ENCODE measurements around the gene PCED1A.

DNA sequence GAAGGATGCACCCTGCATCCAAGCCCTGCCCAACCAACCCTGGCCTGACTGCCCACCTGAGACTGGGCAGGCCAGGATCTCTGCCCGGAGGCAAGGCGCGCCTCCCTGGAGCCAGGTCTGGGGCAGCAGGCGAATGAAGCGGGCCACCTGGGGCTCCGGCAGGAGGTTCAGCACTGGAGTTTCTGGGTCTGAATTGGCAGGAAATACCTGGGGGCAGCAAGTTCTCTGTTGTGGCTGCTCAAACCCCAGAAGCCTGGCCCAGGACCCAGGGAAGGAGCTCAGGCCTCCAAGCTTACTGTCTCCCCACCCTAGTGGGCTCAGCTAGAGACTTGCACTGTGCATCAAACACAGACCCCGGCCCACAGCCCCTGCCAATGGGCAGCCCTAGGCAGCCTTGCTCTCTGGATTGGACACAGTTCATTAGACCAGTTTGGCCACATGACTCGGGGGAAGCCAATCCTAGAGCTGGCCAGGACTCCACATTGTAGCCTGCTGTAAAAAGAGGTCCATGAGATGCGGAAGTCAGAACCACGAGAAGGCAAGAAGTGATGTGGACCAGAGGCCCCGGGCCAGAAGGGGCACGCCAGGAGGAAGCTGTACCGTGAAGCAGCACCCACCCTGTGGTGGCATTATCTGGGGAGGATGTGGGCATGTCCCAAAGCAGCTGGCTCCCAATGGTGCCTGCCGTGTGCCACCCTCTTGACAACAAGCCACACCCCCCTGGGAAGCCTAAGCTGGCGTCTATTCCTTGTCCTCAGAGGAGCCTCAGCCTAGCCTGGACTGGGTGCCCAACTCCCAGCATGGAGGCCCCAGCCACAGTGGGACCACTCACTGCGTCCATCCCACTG is 43.1 kb downstream of the PCED1A start:
- TF ChIP-seq, protein P1, sequence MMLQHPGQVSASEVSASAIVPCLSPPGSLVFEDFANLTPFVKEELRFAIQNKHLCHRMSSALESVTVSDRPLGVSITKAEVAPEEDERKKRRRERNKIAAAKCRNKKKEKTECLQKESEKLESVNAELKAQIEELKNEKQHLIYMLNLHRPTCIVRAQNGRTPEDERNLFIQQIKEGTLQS (IDR thresholded peaks at IDR 0.05): no peak
- TF ChIP-seq, protein P2, sequence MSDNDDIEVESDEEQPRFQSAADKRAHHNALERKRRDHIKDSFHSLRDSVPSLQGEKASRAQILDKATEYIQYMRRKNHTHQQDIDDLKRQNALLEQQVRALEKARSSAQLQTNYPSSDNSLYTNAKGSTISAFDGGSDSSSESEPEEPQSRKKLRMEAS (IDR thresholded peaks at IDR 0.05): no peak
- TF ChIP-seq, protein P3, sequence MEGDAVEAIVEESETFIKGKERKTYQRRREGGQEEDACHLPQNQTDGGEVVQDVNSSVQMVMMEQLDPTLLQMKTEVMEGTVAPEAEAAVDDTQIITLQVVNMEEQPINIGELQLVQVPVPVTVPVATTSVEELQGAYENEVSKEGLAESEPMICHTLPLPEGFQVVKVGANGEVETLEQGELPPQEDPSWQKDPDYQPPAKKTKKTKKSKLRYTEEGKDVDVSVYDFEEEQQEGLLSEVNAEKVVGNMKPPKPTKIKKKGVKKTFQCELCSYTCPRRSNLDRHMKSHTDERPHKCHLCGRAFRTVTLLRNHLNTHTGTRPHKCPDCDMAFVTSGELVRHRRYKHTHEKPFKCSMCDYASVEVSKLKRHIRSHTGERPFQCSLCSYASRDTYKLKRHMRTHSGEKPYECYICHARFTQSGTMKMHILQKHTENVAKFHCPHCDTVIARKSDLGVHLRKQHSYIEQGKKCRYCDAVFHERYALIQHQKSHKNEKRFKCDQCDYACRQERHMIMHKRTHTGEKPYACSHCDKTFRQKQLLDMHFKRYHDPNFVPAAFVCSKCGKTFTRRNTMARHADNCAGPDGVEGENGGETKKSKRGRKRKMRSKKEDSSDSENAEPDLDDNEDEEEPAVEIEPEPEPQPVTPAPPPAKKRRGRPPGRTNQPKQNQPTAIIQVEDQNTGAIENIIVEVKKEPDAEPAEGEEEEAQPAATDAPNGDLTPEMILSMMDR (IDR thresholded peaks at IDR 0.05; ENCODE audit: low read depth, low read length, missing input control): no peak

Measured in liver (tissue), 3 donors.